ENCODE measurements around the gene HSPA6.
"Not testable (repeated sequence)": the region's sequence is repeated elsewhere in the genome, so short reads cannot be mapped to it uniquely, and the experiment has no call there.

- TF ChIP-seq EZH2 (IDR thresholded peaks at IDR 0.05; ENCODE audit: low read depth); CTCF (conservative IDR thresholded peaks at IDR 0.05): not testable (repeated sequence)
These were observed 36.8 kb downstream of the HSPA6 start for GRCh38 chr1:161560960-161561715.

Measured in PC-9 (cell line).